Choroid plexus epithelial cell (primary cell): Measurements from ENCODE around the gene BSDC1.
"Not testable (repeated sequence)": the region's sequence is repeated elsewhere in the genome, so short reads cannot be mapped to it uniquely, and the experiment has no call there.

ENCODE experiments used
- DNase-seq: peaks from one replicate; pipeline ENCODE4 v3.0.0-alpha.2; 2010; ENCODE audit warnings: low read depth
- H3K4me3 ChIP-seq: 2 replicates; pipeline ENCODE4 v1.5.1; 2011; ENCODE audit warnings: low read depth, mild to moderate bottlenecking, control low read depth, low read length, moderate library complexity
- TF ChIP-seq, protein P1 (sequence below): conservative IDR thresholded peaks from 2 replicates; pipeline ENCODE4 v1.5.1; 2011; ENCODE audit warnings: low read depth, mild to moderate bottlenecking, control low read depth, inconsistent platforms, low read length, moderate library complexity

The BSDC1 gene, protein sequence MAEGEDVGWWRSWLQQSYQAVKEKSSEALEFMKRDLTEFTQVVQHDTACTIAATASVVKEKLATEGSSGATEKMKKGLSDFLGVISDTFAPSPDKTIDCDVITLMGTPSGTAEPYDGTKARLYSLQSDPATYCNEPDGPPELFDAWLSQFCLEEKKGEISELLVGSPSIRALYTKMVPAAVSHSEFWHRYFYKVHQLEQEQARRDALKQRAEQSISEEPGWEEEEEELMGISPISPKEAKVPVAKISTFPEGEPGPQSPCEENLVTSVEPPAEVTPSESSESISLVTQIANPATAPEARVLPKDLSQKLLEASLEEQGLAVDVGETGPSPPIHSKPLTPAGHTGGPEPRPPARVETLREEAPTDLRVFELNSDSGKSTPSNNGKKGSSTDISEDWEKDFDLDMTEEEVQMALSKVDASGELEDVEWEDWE

GRCh38 chr1:32394141-32394889 lies at the start of gene BSDC1:
TSS of gene BSDC1 (minus strand) at chr1:32394441. CDS start at chr1:32394414, 27 bp downstream.
- TF ChIP-seq, protein P1, sequence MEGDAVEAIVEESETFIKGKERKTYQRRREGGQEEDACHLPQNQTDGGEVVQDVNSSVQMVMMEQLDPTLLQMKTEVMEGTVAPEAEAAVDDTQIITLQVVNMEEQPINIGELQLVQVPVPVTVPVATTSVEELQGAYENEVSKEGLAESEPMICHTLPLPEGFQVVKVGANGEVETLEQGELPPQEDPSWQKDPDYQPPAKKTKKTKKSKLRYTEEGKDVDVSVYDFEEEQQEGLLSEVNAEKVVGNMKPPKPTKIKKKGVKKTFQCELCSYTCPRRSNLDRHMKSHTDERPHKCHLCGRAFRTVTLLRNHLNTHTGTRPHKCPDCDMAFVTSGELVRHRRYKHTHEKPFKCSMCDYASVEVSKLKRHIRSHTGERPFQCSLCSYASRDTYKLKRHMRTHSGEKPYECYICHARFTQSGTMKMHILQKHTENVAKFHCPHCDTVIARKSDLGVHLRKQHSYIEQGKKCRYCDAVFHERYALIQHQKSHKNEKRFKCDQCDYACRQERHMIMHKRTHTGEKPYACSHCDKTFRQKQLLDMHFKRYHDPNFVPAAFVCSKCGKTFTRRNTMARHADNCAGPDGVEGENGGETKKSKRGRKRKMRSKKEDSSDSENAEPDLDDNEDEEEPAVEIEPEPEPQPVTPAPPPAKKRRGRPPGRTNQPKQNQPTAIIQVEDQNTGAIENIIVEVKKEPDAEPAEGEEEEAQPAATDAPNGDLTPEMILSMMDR, result no peak
- peak; percentile 98 for DNase-seq
- H3K4me3 ChIP-seq, result peak within 1 kb of the TSS; percentile 83

GRCh38 chr1:32441467-32441866 lies 47.2 kb upstream of the BSDC1 start:
- DNase-seq, H3K4me3 ChIP-seq: not testable (repeated sequence)

- DNase-seq, H3K4me3 ChIP-seq: not testable (repeated sequence)
Observed at GRCh38 chr1:32438777-32439176, 44.5 kb upstream of the BSDC1 start.

- H3K4me3 ChIP-seq, result no peak overlapping the region
- DNase-seq, result no peak
- TF ChIP-seq, protein P1, result no peak
Observed at GRCh38 chr1:32438136-32438535, 43.9 kb upstream of the BSDC1 start.

- TF ChIP-seq, protein P1, result no peak
- no peak for DNase-seq
- H3K4me3 ChIP-seq, result no peak overlapping the region
Observed at GRCh38 chr1:32431736-32432400, 37.6 kb upstream of the BSDC1 start.

DNA sequence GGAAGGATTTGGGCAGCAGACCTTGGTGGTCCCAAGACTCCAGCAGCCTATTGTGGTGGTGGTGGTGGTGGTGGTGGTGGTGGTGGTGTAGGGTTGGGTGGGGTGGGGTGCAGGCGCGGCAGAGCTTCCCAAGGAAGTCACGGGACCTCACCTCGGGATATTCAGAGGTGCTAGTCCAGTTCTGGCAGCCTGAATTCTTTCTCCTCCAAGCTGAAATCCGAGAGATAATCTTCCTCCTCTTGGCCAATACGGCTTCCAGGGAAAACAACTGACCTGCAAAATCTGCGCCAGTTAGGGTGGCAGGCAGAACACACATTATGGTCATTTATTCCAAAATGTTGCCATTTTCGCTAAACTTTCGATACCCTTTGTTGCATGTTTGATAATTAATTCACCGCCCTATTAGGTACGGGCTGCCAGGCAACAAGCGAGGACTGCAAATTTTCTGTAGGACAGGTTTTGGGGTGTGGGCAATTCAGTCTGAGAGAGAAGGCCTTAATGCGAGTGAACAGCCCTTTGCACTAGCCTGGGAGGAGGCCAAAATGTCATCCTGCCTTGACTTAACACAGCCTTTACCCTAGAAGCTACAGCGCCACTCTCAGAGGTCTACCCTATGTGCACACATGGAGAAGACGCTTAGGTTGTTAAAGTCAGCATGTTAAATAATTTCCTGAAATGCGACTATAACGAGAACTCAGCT lies 33.2 kb upstream of the BSDC1 start:
- no peak overlapping the region for H3K4me3 ChIP-seq
- TF ChIP-seq, protein P1, result no peak
- no peak for DNase-seq

DNA sequence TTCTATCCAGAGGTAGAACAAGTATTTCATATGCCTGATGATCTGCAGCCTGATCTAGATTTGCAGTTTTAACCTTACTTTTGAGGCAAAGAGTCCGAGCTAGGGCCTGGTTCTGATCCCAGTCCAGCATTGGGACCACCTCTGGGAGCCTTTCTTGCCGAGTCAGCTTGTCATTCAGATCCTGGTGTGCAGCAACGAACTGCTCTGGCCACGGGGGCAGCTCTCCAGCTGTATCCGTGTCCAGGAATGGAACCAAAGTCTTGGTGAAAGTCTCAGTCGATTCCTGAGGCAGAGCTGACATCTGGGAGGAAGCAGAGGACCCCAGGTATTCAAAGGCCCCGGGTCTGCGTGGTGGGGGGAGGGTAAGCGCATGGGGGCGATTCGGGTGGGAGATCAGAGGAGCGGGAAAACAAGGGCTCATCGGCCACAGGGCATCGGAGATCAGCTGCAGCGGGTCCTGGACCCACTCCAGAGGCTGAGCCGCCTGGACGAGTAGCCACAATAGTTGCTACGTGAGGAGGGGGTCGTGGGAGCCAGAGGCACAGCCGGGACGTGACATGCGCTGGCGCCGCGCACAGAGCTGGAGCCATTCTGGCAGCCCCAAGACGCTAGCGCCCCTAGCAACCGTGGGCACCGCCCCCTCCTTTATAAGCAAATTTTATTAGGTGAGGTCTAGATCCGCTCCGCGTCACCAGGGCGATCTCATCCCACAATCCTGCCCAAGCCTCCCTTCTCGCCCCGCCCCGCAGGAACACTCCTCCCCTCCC lies 32.4 kb upstream of the BSDC1 start:
- H3K4me3 ChIP-seq, result peak overlapping the region; percentile 47
- no peak for DNase-seq
- TF ChIP-seq, protein P1, result no peak
